ENCODE data around the gene PPP1R36.
A peak's percentile ranks its signal among the peaks of the same experiment; 100 is the strongest.
"Not testable (repeated sequence)": the region's sequence is repeated elsewhere in the genome, so short reads cannot be mapped to it uniquely, and the experiment has no call there.

Gene PPP1R36

GRCh38 chr14:64520699-64521098 lies 29.1 kb upstream of the PPP1R36 start:
- no peak for DNase-seq

GRCh38 chr14:64522591-64523355 lies 27.0 kb upstream of the PPP1R36 start:
- no peak for DNase-seq

DNA sequence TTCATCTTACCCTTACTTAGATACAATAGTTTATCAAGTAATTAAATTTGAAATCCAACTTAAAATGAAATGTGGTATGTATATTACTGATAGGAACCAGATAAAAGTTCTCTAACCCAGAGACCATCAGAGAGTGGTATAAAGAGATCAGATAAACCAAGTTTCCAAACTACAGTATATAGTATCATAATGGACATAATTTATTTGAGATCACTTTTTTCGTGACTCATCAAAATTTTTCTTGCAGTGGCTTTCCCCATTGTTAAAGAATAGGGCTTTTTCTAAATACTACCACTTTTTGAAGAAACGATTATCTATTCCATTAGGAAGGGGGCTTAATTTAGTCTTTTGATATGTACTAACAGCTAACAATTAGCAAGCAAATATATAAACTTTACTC lies 24.4 kb upstream of the PPP1R36 start:
- no peak for DNase-seq

GRCh38 chr14:64531567-64531966 lies 18.2 kb upstream of the PPP1R36 start:
- DNase-seq: no peak

DNA sequence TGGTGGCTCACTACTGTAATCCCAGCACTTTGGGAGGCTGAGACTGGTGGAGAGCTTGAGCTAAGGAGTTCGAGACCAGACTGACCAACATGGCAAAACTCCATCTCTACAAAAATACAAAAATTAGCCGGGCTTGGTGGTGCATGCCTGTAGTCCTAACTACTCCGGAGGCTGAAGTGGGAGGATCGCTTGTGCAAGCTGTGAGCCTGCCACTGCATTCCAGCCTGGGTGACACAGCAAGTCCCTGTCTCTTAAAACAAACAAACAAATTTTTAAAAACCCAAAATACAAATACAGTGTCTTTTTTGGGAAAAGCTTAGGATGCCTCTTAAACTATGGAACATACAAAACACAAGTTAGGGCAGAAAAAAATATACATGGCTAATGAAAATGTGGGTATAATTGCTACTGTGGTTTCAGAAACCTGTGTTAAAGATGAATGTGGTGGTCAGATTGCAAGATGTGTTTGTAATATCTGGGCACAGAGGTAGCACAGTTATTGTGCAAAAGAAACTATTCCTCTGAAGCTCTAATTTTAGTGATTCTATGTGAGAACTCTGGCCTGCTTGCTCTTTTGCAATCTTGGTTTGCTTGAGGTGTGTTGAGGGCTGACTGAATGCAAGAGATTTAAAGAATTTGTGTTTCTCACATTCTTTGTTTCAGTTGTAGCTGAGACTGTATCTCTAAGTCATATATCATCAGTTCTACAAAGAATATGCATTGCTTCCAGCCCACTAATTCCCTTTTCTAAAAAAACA lies 13.1 kb upstream of the PPP1R36 start:
- no peak for DNase-seq

GRCh38 chr14:64540208-64541202 lies 9.3 kb upstream of the PPP1R36 start, which contains the start of gene HSPA2:
Gene HSPA2, plus strand, starts transcription at chr14:64540741. Its CDS starts 109 bp downstream, at chr14:64540850.
- DNase-seq: peak; percentile 97

DNA sequence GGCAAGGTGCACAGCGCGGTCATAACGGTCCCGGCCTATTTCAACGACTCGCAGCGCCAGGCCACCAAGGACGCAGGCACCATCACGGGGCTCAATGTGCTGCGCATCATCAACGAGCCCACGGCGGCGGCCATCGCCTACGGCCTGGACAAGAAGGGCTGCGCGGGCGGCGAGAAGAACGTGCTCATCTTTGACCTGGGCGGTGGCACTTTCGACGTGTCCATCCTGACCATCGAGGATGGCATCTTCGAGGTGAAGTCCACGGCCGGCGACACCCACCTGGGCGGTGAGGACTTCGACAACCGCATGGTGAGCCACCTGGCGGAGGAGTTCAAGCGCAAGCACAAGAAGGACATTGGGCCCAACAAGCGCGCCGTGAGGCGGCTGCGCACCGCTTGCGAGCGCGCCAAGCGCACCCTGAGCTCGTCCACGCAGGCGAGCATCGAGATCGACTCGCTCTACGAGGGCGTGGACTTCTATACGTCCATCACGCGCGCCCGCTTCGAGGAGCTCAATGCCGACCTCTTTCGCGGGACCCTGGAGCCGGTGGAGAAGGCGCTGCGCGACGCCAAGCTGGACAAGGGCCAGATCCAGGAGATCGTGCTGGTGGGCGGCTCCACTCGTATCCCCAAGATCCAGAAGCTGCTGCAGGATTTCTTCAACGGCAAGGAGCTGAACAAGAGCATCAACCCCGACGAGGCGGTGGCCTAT lies 8.3 kb upstream of the PPP1R36 start:
- peak; percentile 11 for DNase-seq

GRCh38 chr14:64541972-64542835 lies 7.6 kb upstream of the PPP1R36 start:
- DNase-seq: no peak

- DNase-seq: no peak
These were observed 6.9 kb upstream of the PPP1R36 start for GRCh38 chr14:64542836-64543201.

GRCh38 chr14:64544607-64545312 lies 5.0 kb upstream of the PPP1R36 start:
- DNase-seq: no peak

GRCh38 chr14:64549016-64549415 lies 745 bp upstream of the PPP1R36 start:
- no peak for DNase-seq

DNA sequence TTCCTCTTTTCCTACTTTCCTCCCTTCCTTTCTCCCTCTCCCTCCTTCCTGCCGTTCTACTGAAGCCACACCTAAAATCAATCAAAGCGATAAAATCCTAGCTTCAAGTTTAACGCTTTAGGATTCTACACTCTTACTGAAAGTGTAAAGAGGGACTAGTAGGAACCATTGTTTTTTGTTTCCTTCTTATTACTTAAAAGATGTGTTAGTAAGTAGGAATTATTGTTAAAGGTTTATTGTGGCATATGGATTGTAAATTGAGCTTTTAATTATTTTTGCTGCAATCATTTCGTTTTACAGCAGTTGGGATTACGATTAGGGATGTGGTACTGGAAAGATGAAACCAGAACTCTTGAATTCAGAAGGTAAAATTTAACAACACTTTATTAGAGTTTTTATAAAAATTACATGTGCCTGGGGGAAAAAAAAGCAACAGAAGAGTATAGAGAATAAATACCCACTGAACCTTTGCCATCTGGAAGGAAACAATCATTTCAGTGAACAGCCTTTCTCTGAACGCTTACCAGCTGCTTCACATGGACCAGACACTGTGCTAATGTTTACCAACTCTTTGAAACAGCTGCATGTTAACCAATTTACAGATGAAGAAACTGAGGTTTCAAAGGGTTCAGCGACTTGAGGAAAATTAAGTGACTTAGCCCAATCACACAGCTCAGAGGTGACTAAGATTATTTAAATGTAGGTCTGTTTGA lies 1.0 kb downstream of the PPP1R36 start:
- DNase-seq: no peak

DNA sequence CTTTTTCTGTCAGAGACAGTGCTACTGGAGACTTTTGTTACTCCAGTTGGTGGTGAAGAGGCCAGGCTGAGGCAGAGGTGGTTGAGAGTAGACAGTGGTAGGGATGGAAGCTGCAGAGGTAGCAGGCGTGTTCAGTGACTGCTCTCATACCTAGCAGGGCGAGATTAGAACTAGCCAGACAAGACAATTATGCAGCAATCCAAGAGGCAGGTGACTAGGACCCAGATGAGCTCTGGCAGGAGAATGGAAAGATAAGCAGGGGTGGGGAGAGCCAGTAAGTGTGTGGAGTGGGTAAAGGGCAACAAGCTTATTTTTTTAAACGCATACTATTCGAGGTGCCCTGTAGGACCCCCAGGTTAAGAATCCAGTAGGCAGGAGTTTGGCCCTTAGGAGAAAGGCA lies 4.8 kb downstream of the PPP1R36 start:
- no peak for DNase-seq

- no peak for DNase-seq
These were observed 6.8 kb downstream of the PPP1R36 start for GRCh38 chr14:64556526-64556925.

DNA sequence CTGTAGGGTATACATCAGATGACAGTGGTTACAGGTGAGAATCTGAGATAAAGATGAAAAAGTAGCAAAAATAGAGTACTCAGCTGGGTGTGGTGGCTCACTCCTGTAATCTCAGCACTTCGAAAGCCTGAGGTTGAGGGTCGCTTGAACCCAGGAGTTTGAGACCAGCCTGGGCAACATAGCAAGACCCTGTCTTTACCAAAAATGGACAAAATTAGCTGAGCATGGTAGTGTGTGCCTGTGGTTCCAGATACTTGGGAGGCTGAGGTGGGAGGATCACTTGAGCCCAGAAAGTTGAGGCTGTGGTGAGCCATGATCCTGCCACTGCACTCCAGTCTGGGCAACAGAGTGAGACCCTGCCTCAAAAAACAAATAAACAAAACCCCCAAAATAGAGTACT lies 8.5 kb downstream of the PPP1R36 start:
- not testable (repeated sequence) for DNase-seq

DNA sequence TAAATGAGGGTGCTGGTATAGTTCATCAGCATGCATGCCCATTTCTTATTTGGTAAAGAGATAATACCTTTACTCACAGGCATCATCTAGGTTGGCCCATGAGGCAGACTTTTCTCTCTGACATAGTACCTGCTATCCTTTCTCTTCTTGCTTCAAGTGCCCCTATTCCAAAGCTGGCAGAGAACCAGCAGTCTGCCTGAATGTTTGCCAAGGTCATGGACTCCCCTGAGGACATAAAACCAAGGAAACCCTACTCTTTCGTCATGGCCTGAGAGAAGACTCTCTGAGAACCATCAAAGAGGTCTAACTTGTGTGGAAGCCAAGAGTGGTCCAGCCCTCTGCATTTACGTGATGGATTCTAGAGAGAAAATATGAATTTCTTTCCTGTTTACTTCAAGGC lies 11.9 kb downstream of the PPP1R36 start:
- DNase-seq: no peak

DNA sequence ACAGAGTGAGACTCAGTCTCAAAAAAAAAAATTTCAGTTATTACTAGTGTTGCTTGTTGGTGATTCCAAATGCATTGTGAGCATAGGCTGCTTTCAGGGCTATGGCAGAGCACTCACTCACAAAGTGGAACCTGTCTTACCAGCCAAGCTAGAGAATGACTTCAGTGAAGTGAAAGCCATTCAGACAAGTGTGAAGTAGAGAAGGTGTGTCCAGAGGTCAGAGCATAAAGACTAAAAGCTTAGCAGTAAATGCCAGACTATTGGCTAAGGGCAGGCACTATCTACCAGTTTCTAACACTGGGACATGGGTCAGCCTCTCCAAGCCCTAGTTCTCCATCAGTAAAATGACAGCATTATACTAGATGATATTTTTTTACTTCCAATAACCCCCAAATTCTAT lies 12.7 kb downstream of the PPP1R36 start:
- no peak for DNase-seq

DNA sequence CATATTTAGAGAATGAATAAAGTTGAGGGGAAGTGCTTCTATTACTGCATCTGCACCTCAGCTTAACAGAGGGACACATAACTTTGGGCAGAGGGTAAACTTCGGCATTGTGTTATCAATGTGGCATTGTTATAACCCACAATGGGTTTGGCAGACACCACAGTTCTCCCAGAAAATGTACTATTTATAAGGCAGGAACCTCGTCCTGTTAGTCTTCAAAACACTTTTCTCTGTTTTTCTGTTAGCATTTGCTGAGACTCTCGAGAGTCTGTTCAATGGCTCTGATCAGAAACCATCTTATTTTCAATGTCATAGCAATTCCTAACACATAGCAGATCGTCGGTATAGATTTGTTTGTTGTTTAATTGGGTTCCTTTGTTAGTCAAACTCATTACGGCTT lies 13.9 kb downstream of the PPP1R36 start:
- no peak for DNase-seq

DNA sequence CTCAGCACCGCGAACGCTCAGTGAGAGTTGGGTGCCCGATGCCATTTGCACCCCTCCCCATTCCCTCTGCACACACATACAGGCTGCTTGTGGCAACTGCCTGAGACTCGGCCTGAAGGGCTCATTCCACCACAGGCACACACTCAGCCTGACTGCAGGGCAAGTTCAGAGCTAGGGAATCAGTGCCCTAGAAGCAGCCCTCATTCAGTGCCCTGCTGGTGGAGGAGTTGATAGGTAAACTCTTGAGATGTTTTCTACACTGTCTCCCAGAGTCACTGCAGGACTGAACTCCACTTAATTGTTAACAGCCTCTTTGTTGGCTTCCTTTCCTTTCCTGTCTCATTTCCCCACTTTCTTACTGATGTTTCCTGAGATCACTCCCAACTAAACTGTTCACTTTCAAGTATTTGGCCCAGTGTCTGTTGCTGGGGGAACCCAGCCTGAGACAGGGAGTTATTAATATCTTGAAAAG lies 16.9 kb downstream of the PPP1R36 start:
- no peak for DNase-seq

DNA sequence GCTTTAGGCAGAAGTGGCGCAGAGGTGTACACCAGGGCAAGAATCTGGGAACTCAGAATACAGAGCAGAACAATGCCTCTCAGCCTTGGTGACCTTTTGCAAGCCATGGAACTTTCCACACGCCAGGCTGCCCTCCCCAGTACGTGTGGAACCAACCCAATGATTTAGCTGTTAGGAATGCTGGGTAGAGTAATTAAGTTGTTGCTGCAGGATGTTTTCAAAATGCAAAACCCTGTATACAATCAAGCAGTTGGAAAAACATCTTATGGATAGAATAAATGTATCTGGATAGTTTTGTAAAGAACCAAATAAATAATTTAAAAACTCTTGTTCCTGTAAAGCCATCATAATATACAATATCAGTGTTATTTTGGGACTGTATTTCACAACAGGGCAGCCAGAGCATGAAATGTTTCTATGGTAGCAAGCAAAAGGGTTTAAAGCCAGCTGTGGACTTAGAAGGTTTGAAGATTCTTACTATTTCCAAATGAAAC lies 19.4 kb downstream of the PPP1R36 start:
- DNase-seq: no peak
